Measurements from ENCODE around the gene TDG. TPM values are rescaled to one million over a fixed set of nuclear protein-coding genes. Genes with fewer than 3 reads are reported as not detected.

The TDG gene
- total RNA-seq = 37.6 TPM

GRCh38 chr12:103965590-103966504 is at the start of gene TDG:
TDG (plus strand) TSS chr12:103965872; CDS start chr12:103966038, 166 bp downstream.

DNA sequence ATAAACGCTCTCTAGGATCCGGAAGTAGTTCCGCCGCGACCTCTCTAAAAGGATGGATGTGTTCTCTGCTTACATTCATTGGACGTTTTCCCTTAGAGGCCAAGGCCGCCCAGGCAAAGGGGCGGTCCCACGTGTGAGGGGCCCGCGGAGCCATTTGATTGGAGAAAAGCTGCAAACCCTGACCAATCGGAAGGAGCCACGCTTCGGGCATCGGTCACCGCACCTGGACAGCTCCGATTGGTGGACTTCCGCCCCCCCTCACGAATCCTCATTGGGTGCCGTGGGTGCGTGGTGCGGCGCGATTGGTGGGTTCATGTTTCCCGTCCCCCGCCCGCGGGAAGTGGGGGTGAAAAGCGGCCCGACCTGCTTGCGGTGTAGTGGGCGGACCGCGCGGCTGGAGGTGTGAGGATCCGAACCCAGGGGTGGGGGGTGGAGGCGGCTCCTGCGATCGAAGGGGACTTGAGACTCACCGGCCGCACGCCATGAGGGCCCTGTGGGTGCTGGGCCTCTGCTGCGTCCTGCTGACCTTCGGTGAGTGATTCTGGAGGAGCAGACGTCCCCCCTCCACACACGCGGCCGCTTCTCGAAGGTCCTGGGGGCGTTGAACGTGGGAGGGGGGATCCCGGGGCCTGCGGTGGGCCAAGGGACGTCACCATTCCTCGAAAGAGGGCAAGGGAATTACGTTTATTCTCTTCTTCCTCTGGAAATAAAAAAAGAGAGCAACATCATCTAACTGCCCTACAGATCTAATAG is 35.5 kb upstream of the TDG start, which contains the start of gene HSP90B1:
Gene HSP90B1, plus strand, starts transcription at position 377 of the 753 bp plus-strand sequence. Its CDS starts 106 bp downstream, at position 483.

Other genes starting within 250 kb of the TDG start
- 25.6 TPM for gene NT5DC3, start 124.6 kb upstream of the TDG start, total RNA-seq
- 221 TPM for gene HSP90B1, start 35.5 kb upstream of the TDG start, total RNA-seq
- gene GLT8D2, start 84.3 kb downstream of the TDG start, total RNA-seq = 11.5 TPM
- gene HCFC2, start 98.7 kb downstream of the TDG start, total RNA-seq = 49.6 TPM
- gene NFYB, start 172.3 kb downstream of the TDG start, total RNA-seq = 33.2 TPM
- gene TXNRD1, start 249.9 kb downstream of the TDG start, total RNA-seq = 83.0 TPM

All from diencephalon (tissue), 1 donor.